ENCODE measurements around the gene KCNK17. TPM values are rescaled to one million over a fixed set of nuclear protein-coding genes. Genes with fewer than 3 reads are reported as not detected.

The KCNK17 gene
- total and polyA plus RNA-seq, 2 of the 8 experiments (the other 6 are each of a cell fraction or from before 2014, with no cell fraction given): 2.9 to 3.4 TPM

DNA sequence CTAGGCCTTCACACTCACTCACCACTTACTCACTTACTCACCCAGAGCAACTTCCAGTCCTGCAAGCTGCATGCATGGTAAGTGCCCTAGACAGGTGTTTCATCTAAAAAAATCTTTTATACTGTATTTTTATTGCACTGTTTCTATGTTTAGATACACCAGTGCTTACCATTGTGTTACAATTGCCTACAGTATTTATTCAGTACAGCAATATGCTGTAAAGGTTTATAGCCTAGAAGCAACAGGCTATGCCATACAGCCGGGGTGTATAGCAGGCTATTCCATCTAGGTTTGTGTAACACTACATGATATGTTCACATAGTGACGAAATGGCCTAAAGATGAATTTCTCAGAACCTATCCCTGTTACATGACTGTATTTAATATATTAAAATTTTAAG, 47.8 kb downstream of the KCNK17 start:
- Histone ChIP-seq H3K14ac (ENCODE audit: insufficient read length) (no peak overlapping the region), H2BK120ac (replicated peaks; ENCODE audit: low read depth, low read length) (no peak overlapping the region), H3K4ac (replicated peaks; ENCODE audit: insufficient read length, low read depth, low read length) (no peak overlapping the region), H3K9me3 (ENCODE audit: insufficient read depth in 2 of 2, low read depth in 1 of 2, low read length in 1 of 2) (no peaks in the 10 kb centered on the region), H2BK15ac (ENCODE audit: low read length) (no peak overlapping the region), H3K27me3 (replicated peaks in 1 of 4; ENCODE audit: control insufficient read depth in 3 of 4, extremely low read depth in 1 of 4, insufficient read depth in 3 of 4, low read length in 3 of 4) (no peaks in the 10 kb centered on the region), H4K8ac (ENCODE audit: extremely low read depth, insufficient read depth, low read length) (no peak overlapping the region), H3K18ac (ENCODE audit: extremely low read depth, low read length) (no peak overlapping the region), H3K79me2 (ENCODE audit: control insufficient read depth in 1 of 2, insufficient read depth in 2 of 2, low read length in 2 of 2) (no peaks in the 10 kb centered on the region), H4K5ac (ENCODE audit: insufficient read length, low read depth, low read length) (no peak overlapping the region), H3K9ac (replicated peaks in 1 of 4; ENCODE audit: extremely low read depth in 1 of 4, low read depth in 3 of 4, low read length in 3 of 4) (no peak overlapping the region), H3K36me3 (ENCODE audit: control insufficient read depth in 2 of 4, insufficient read depth in 4 of 4, low read length in 3 of 4) (no peaks in the 10 kb centered on the region), H3K79me1 (ENCODE audit: low read depth, low read length) (no peaks in the 10 kb centered on the region), H3K4me2 (ENCODE audit: insufficient read depth in 1 of 2, low read depth in 2 of 2, low read length in 2 of 2) (no peak overlapping the region), H3K4me1 (replicated peaks in 1 of 4; ENCODE audit: control insufficient read depth in 3 of 4, insufficient read depth in 4 of 4, low read length in 3 of 4) (peaks cover 0 to 13% (median 8%) of the 10 kb centered on the region in 4 experiments; a peak in 5 of 7 replicates), H3K23me2 (ENCODE audit: low read depth, low read length) (no peaks in the 10 kb centered on the region), H3K4me3 (ENCODE audit: extremely low read depth in 1 of 4, insufficient read depth in 2 of 4, low read depth in 3 of 4, low read length in 4 of 4) (no peak overlapping the region), H4K91ac (replicated peaks; ENCODE audit: insufficient read length, low read length) (no peak overlapping the region), H2BK5ac (ENCODE audit: low read depth, low read length) (no peak overlapping the region), H2BK12ac (ENCODE audit: low read depth, low read length) (no peak overlapping the region), H4K20me1 (replicated peaks in 1 of 2; ENCODE audit: control insufficient read depth in 1 of 2, insufficient read depth in 2 of 2, low read length in 2 of 2) (no peaks in the 10 kb centered on the region), H2AFZ (ENCODE audit: low read length) (no peak overlapping the region), H3K23ac (ENCODE audit: insufficient read length) (no peak overlapping the region), H2BK20ac (ENCODE audit: low read length) (no peak overlapping the region), H3K27ac (ENCODE audit: low read depth, low read length) (no peak overlapping the region), H2AK5ac (ENCODE audit: low read depth, low read length) (no peak overlapping the region), H3K56ac (replicated peaks; ENCODE audit: insufficient read length, low read depth, low read length) (no peak overlapping the region)
- WGBS, 2 experiments (ENCODE audit: extremely low coverage in 1 of 2, insufficient coverage in 1 of 2, insufficient read length in 1 of 2, insufficient replicate concordance in 2 of 2, low coverage in 1 of 2, low lambda C conversion rate in 2 of 2, missing lambda C conversion rate in 1 of 2): 88% methylated on average over 2 of the region's 2 CpGs; no CpG with 5 or more reads in 1 of the 2 experiments
- FAIRE-seq (no peak), DNase-seq (ENCODE audit: low read depth in 1 of 2, low spot score in 2 of 2) (no peak)
- ChIA-PET POLR2A (ENCODE audit: partially characterized antibody) (interaction anchor here (2.0 kb wide), 1 partner anchor 37 kb away, joined by 4 read pairs; the partner anchor contains the start of gene KCNK5), CTCF (ENCODE audit: partially characterized antibody) (interaction anchor here (0.8 to 3.7 kb wide), 7 partner anchors 10 to 674 kb away, joined by 3 to 22 read pairs (median 4); partner anchors contain the start of gene KCNK5)
- TF ChIP-seq CHD1 (IDR thresholded peaks at IDR 0.05; ENCODE audit: low read depth, low read length): no peak
- no peak for TF ChIP-seq ZNF274 (IDR thresholded peaks at IDR 0.05; ENCODE audit: borderline replicate concordance, extremely low read depth, low read length)
- no peak for TF ChIP-seq RFX5 (IDR thresholded peaks at IDR 0.05; ENCODE audit: borderline replicate concordance, low read depth, low read length)
- no peak for TF ChIP-seq POLR2A (IDR thresholded peaks at IDR 0.05; ENCODE audit: control extremely low read depth in 1 of 2, low read depth in 2 of 2, low read length in 2 of 2)
- TF ChIP-seq, protein P1, sequence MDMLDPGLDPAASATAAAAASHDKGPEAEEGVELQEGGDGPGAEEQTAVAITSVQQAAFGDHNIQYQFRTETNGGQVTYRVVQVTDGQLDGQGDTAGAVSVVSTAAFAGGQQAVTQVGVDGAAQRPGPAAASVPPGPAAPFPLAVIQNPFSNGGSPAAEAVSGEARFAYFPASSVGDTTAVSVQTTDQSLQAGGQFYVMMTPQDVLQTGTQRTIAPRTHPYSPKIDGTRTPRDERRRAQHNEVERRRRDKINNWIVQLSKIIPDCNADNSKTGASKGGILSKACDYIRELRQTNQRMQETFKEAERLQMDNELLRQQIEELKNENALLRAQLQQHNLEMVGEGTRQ (IDR thresholded peaks at IDR 0.05; ENCODE audit: low read length): no peak
- TF ChIP-seq, protein P2, sequence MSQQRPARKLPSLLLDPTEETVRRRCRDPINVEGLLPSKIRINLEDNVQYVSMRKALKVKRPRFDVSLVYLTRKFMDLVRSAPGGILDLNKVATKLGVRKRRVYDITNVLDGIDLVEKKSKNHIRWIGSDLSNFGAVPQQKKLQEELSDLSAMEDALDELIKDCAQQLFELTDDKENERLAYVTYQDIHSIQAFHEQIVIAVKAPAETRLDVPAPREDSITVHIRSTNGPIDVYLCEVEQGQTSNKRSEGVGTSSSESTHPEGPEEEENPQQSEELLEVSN (IDR thresholded peaks at IDR 0.05): no peak
- TF ChIP-seq EGR1 (IDR thresholded peaks at IDR 0.05; ENCODE audit: borderline replicate concordance, low read depth, low read length): no peak
- TF ChIP-seq NANOG (IDR thresholded peaks at IDR 0.05; ENCODE audit: insufficient read depth, low read depth, low read length, poor library complexity, severe bottlenecking): no peak
- no peak for TF ChIP-seq CEBPB (IDR thresholded peaks at IDR 0.05; ENCODE audit: low read depth, low read length)
- TF ChIP-seq SUZ12 (IDR thresholded peaks at IDR 0.05; ENCODE audit: low read length): no peak
- TF ChIP-seq SP1 (IDR thresholded peaks at IDR 0.05; ENCODE audit: low read depth, low read length): no peak
- no peak for TF ChIP-seq CTBP2 (IDR thresholded peaks at IDR 0.05; ENCODE audit: borderline replicate concordance, insufficient read depth, insufficient read length, low read length)
- no peak for TF ChIP-seq FOSL1 (IDR thresholded peaks at IDR 0.05; ENCODE audit: insufficient read depth, low read depth, low read length)

Data from H1 (cell line).